Measurements from ENCODE around the gene CLDN6. TPM values are rescaled to one million over a fixed set of nuclear protein-coding genes. Genes with fewer than 3 reads are reported as not detected.

CLDN6 gene
- total and polyA plus RNA-seq, 7 donors, result 0.05 to 5.5 (median 0.45) TPM; not detected in 4

- TF ChIP-seq CTCF (IDR thresholded peaks at IDR 0.05), result no peak
- Histone ChIP-seq H3K27me3 (ENCODE audit: insufficient read depth in 3 of 3, low read length in 2 of 3) (peaks cover 0 to 77% (median 37%) of the 10 kb centered on the region in 3 donors), H3K36me3 (ENCODE audit: insufficient read depth in 1 of 2, low read depth in 1 of 2) (no peaks in the 10 kb centered on the region), H3K27ac (no peak overlapping the region), H3K4me1 (no peaks in the 10 kb centered on the region), H3K4me3 (no peak overlapping the region), H3K9me3 (no peaks in the 10 kb centered on the region)
- WGBS, 3 donors, result 76 to 81% (median 78%) methylated on average over 5 of the region's 5 CpGs
- ATAC-seq (no peak), DNase-seq (no peak)
- intact Hi-C loops (cut with DNase I), result no loop called here
Observed at GRCh38 chr16:3038896-3039295, 20.9 kb upstream of the CLDN6 start.

GRCh38 chr16:3038256-3038655, 20.3 kb upstream of the CLDN6 start:
- 32 to 42% (median 38%) methylated on average over 11 of the region's 11 CpGs for WGBS, 3 donors
- H3K4me1 ChIP-seq, result no peaks in the 10 kb centered on the region
- ATAC-seq, result no peak

GRCh38 chr16:3036726-3037315, 18.8 kb upstream of the CLDN6 start, which contains the start of gene BICDL2:
BICDL2 (minus strand) TSS chr16:3036944; CDS start chr16:3035496, 1,448 bp downstream.
- no peak within 1 kb of the TSS for H3K4me3 ChIP-seq
- H3K27me3 ChIP-seq (ENCODE audit: insufficient read depth in 3 of 3, low read length in 2 of 3), result peaks cover 0 to 80% (median 27%) of the 10 kb centered on the region in 3 donors
- 7 to 16% (median 8%) methylated on average over 19 to 44 of the region's 44 CpGs for WGBS, 3 donors
- no peaks in the 10 kb centered on the region for H3K9me3 ChIP-seq
- no peaks in the 10 kb centered on the region for H3K36me3 ChIP-seq (ENCODE audit: insufficient read depth in 1 of 2, low read depth in 1 of 2)
- no peak for DNase-seq
- H3K4me1 ChIP-seq, result no peaks in the 10 kb centered on the region
- H3K27ac ChIP-seq, result no peak within 1 kb of the TSS
- no peak for TF ChIP-seq CTCF (IDR thresholded peaks at IDR 0.05)
- intact Hi-C loops (cut with DNase I), result no loop called here
- ATAC-seq, result no peak

More at GRCh38 chr16:3038256-3038655, 20.3 kb upstream of the CLDN6 start:
- no peak for DNase-seq
- Histone ChIP-seq H3K27ac (no peak overlapping the region), H3K4me3 (no peak overlapping the region), H3K36me3 (ENCODE audit: insufficient read depth in 1 of 2, low read depth in 1 of 2) (no peaks in the 10 kb centered on the region), H3K27me3 (ENCODE audit: insufficient read depth in 3 of 3, low read length in 2 of 3) (peaks cover 0 to 80% (median 31%) of the 10 kb centered on the region in 3 donors), H3K9me3 (no peaks in the 10 kb centered on the region)
- no peak for TF ChIP-seq CTCF (IDR thresholded peaks at IDR 0.05)
- intact Hi-C loops (cut with DNase I), result no loop called here

GRCh38 chr16:3035972-3036725, 18.2 kb upstream of the CLDN6 start:
- Histone ChIP-seq H3K36me3 (ENCODE audit: insufficient read depth in 1 of 2, low read depth in 1 of 2) (no peaks in the 10 kb centered on the region), H3K27me3 (ENCODE audit: insufficient read depth in 3 of 3, low read length in 2 of 3) (peaks cover 0 to 79% (median 27%) of the 10 kb centered on the region in 3 donors), H3K4me3 (no peak overlapping the region), H3K9me3 (no peaks in the 10 kb centered on the region), H3K4me1 (no peaks in the 10 kb centered on the region), H3K27ac (no peak overlapping the region)
- no peak for ATAC-seq
- TF ChIP-seq CTCF (IDR thresholded peaks at IDR 0.05), result no peak
- no peak for DNase-seq
- intact Hi-C loops (cut with DNase I), result no loop called here
- WGBS, 3 donors, result 2 to 3% (median 3%) methylated on average over 19 to 40 of the region's 40 CpGs

Measured in psoas muscle (tissue), 8 donors.